ENCODE measurements around the gene AMOTL1.

The AMOTL1 gene

DNA sequence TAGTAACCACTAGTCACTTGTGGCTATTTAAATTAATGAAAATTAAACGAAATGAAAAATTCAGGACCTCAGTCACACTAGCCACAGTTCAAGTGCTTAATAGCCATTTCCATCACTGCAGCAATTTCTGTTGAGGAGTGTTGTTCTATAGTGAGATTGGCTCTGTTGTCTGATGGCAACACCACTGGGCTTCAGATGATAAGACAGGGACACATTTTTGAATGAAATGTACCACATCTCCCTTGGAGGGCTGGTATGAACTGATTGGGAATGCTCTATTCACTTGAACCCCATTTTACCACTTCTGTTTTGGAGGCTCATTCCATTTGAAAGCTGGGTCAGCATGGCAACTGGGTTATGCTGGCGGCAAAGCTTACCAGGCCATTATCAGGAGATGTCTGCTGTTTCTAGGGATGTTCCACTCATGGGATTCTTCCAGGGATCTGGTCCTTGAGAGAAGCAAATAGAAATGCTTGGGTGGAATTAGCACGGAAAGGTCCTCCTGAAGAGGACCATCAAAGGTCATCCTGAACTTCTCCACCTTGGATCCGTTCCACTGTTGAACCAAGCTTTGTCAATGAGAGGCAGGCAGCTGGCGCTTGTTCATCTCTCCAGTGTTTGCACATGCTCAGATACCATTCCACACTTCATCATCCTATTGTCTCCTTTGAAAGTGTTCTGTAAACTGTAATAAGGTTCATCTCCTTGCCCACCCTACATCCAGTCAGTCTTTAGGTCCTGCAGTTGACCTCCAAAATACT is 7.6 kb downstream of the AMOTL1 start:
- no peak for TF ChIP-seq EZH2 (IDR thresholded peaks at IDR 0.05; ENCODE audit: borderline replicate concordance, low read depth, low read length, severe bottlenecking)
- TF ChIP-seq, protein P1, sequence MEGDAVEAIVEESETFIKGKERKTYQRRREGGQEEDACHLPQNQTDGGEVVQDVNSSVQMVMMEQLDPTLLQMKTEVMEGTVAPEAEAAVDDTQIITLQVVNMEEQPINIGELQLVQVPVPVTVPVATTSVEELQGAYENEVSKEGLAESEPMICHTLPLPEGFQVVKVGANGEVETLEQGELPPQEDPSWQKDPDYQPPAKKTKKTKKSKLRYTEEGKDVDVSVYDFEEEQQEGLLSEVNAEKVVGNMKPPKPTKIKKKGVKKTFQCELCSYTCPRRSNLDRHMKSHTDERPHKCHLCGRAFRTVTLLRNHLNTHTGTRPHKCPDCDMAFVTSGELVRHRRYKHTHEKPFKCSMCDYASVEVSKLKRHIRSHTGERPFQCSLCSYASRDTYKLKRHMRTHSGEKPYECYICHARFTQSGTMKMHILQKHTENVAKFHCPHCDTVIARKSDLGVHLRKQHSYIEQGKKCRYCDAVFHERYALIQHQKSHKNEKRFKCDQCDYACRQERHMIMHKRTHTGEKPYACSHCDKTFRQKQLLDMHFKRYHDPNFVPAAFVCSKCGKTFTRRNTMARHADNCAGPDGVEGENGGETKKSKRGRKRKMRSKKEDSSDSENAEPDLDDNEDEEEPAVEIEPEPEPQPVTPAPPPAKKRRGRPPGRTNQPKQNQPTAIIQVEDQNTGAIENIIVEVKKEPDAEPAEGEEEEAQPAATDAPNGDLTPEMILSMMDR (IDR thresholded peaks at IDR 0.05; ENCODE audit: borderline replicate concordance, extremely low read depth, low read length, poor library complexity, severe bottlenecking): no peak
- no peak for DNase-seq
- Histone ChIP-seq H3K4me3 (ENCODE audit: low read depth in 1 of 2, low read length in 2 of 2) (no peak overlapping the region), H3K4me2 (ENCODE audit: insufficient read depth, low read length) (no peak overlapping the region), H3K4me1 (ENCODE audit: insufficient read depth, low read length) (no peaks in the 10 kb centered on the region), H3K79me2 (ENCODE audit: insufficient read depth, low read length) (no peaks in the 10 kb centered on the region), H3K36me3 (ENCODE audit: insufficient read depth, low read length) (no peaks in the 10 kb centered on the region), H3K9ac (ENCODE audit: low read depth, low read length) (no peak overlapping the region), H2AFZ (ENCODE audit: low read depth, low read length) (no peak overlapping the region), H3K27me3 (ENCODE audit: insufficient read depth, low read length, poor library complexity) (peaks cover under 1% of the 10 kb centered on the region), H3K9me3 (ENCODE audit: insufficient read depth, low read length, severe bottlenecking) (no peaks in the 10 kb centered on the region), H3K27ac (ENCODE audit: low read length) (no peak overlapping the region), H4K20me1 (ENCODE audit: insufficient read depth, low read length) (no peaks in the 10 kb centered on the region)
- no peak for ATAC-seq (ENCODE audit: insufficient read depth, low read depth)

DNA sequence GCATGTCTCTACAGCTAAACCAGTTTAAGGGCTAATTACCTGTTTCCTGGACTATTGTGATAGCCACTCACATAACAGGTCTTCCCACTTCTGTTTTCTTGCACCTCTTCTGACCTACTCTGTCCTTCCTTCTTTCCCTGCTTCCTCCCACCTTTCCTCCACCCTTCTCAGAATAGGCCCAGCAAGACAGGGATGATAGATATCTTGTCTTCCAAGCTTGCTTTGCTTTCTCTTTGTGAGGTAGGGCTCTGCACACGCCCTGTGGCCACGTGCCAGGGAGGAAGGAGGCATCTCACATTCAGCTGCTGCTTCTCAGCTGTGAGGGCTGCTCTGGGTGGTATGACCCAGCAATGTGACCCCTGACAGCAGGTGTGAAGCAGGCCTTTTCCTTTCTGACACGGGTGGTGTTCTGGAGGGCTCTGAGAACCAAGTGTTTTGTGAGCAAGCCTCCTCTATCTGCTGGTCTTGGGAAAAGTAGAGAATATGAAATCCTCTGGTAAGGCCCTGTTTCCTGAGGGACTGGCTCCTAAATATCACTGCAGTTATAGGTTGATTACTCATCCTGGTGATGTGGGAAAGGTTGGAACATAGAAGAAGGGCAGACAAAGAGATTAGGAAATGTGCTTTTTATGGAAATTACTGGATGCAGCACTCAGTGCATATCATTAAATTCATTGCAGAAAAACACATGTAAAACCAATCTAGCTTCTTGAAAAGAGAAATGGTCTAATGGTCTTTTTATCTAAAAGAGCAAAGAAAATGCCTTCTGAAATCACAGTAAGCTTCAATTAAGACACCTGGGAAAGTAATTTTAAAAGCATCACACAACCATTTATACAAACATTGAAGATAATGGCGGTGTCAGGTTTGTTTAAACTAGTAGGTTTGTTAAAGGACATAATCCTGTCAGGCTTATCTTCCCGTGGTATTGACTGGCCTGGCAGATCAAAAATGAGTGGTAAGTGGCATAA is 8.5 kb downstream of the AMOTL1 start:
- DNase-seq: no peak
- H3K9ac ChIP-seq (ENCODE audit: low read depth, low read length): no peak overlapping the region
- H3K79me2 ChIP-seq (ENCODE audit: insufficient read depth, low read length): no peaks in the 10 kb centered on the region

DNA sequence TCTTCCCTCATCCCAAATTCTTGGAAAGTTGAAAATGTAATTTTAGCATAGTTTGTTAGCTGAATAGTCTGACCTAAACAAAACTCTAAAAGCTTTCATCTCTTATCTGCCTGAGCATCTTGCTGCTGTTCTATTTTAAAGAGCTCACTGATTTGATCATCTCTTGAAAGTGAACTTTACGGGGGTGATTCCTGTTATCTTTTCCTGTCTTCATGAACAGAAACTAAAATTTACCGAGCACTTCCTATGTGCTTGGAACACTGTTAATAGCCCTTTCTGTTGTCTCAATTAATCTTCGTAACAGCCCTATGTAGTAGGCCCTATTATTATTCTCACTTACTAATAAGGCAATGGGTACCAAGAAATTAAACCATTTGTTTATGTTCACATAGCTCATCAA is 12.3 kb downstream of the AMOTL1 start:
- Histone ChIP-seq H3K9ac (ENCODE audit: low read depth, low read length) (no peak overlapping the region), H3K79me2 (ENCODE audit: insufficient read depth, low read length) (no peaks in the 10 kb centered on the region), H3K4me1 (ENCODE audit: insufficient read depth, low read length) (no peaks in the 10 kb centered on the region), H2AFZ (ENCODE audit: low read depth, low read length) (no peak overlapping the region), H3K4me3 (ENCODE audit: low read depth in 1 of 2, low read length in 2 of 2) (no peak overlapping the region), H3K9me3 (ENCODE audit: insufficient read depth, low read length, severe bottlenecking) (no peaks in the 10 kb centered on the region), H3K4me2 (ENCODE audit: insufficient read depth, low read length) (peak overlapping the region; percentile 3; the same call in 1 of the 2 replicates), H4K20me1 (ENCODE audit: insufficient read depth, low read length) (no peaks in the 10 kb centered on the region), H3K27me3 (ENCODE audit: insufficient read depth, low read length, poor library complexity) (no peaks in the 10 kb centered on the region), H3K36me3 (ENCODE audit: insufficient read depth, low read length) (no peaks in the 10 kb centered on the region), H3K27ac (ENCODE audit: low read length) (no peak overlapping the region)
- TF ChIP-seq, protein P1 (IDR thresholded peaks at IDR 0.05; ENCODE audit: borderline replicate concordance, extremely low read depth, low read length, poor library complexity, severe bottlenecking): no peak
- TF ChIP-seq EZH2 (IDR thresholded peaks at IDR 0.05; ENCODE audit: borderline replicate concordance, low read depth, low read length, severe bottlenecking): no peak
- no peak for DNase-seq
- 0 out of 3 replicates have a peak, but pooled peaks have one; percentile 29 for ATAC-seq (ENCODE audit: insufficient read depth, low read depth)

More for the DNA sequence above, 8.5 kb downstream of the AMOTL1 start:
- no peak for ATAC-seq (ENCODE audit: insufficient read depth, low read depth)
- Histone ChIP-seq H3K36me3 (ENCODE audit: insufficient read depth, low read length) (no peaks in the 10 kb centered on the region), H3K4me2 (ENCODE audit: insufficient read depth, low read length) (no peak overlapping the region), H3K27me3 (ENCODE audit: insufficient read depth, low read length, poor library complexity) (no peaks in the 10 kb centered on the region), H3K4me1 (ENCODE audit: insufficient read depth, low read length) (no peaks in the 10 kb centered on the region), H2AFZ (ENCODE audit: low read depth, low read length) (no peak overlapping the region), H3K9me3 (ENCODE audit: insufficient read depth, low read length, severe bottlenecking) (no peaks in the 10 kb centered on the region), H3K27ac (ENCODE audit: low read length) (no peak overlapping the region), H3K4me3 (ENCODE audit: low read depth in 1 of 2, low read length in 2 of 2) (no peak overlapping the region), H4K20me1 (ENCODE audit: insufficient read depth, low read length) (no peaks in the 10 kb centered on the region)
- TF ChIP-seq, protein P1 (IDR thresholded peaks at IDR 0.05; ENCODE audit: borderline replicate concordance, extremely low read depth, low read length, poor library complexity, severe bottlenecking): no peak
